Trophoblast cell (in vitro differentiated cells and primary cell): ENCODE data around the gene ITGB5.

Experiments
- DNase-seq, 2 donors: peaks; one replicate each; pipeline ENCODE4 v3.0.0-alpha.2; 2016
- H2AFZ ChIP-seq: 2 replicates; pipeline ENCODE4 v1.6.1; 2013; ENCODE audit warnings: low read length, moderate library complexity, mild to moderate bottlenecking; ENCODE audit not compliant: insufficient read depth, poor library complexity
- H2AK5ac ChIP-seq: 2 replicates; pipeline ENCODE4 v1.6.1; 2013; ENCODE audit warnings: mild to moderate bottlenecking, low read length
- H2BK120ac ChIP-seq: 2 replicates; pipeline ENCODE4 v1.6.1; 2013; ENCODE audit warnings: low read length, mild to moderate bottlenecking, moderate library complexity; ENCODE audit not compliant: insufficient read depth, poor library complexity
- H2BK12ac ChIP-seq: 2 replicates; pipeline ENCODE4 v1.6.1; 2013; ENCODE audit warnings: mild to moderate bottlenecking, low read length, moderate library complexity
- H2BK5ac ChIP-seq: 2 replicates; pipeline ENCODE4 v1.6.1; 2013; ENCODE audit warnings: low read length, low read depth, moderate library complexity, mild to moderate bottlenecking; ENCODE audit not compliant: poor library complexity
- H3K14ac ChIP-seq: 2 replicates; pipeline ENCODE4 v1.6.1; 2013; ENCODE audit warnings: mild to moderate bottlenecking, low read length
- H3K18ac ChIP-seq: 2 replicates; pipeline ENCODE4 v1.6.1; 2013; ENCODE audit warnings: mild to moderate bottlenecking, low read length
- H3K23ac ChIP-seq: 2 replicates; pipeline ENCODE4 v1.6.1; 2013; ENCODE audit warnings: low read length
- H3K27ac ChIP-seq: 2 replicates; pipeline ENCODE4 v1.5.1; 2013; ENCODE audit warnings: low read depth, mild to moderate bottlenecking, inconsistent platforms, low read length, moderate library complexity
- H3K27me3 ChIP-seq: 2 replicates; pipeline ENCODE4 v1.6.1; 2013; ENCODE audit warnings: inconsistent platforms, mild to moderate bottlenecking, low read length, moderate library complexity; ENCODE audit not compliant: insufficient read depth
- H3K36me3 ChIP-seq, 2 experiments: 1 replicate in 1 of 2; 2 replicates in 1 of 2; pipeline ENCODE4 v1.6.1; 2013; ENCODE audit warnings: low read length in 2 of 2, mild to moderate bottlenecking in 2 of 2, moderate library complexity in 1 of 2; ENCODE audit not compliant: insufficient read depth in 2 of 2, control insufficient read depth in 1 of 2
- H3K4ac ChIP-seq: 2 replicates; pipeline ENCODE4 v1.6.1; 2013; ENCODE audit warnings: low read depth, mild to moderate bottlenecking, low read length, moderate library complexity
- H3K4me1 ChIP-seq, 2 experiments: 1 replicate in 1 of 2; 2 replicates in 1 of 2; pipeline ENCODE4 v1.6.1; 2013; ENCODE audit warnings: low read length in 2 of 2, mild to moderate bottlenecking in 2 of 2, moderate library complexity in 1 of 2; ENCODE audit not compliant: insufficient read depth in 2 of 2, control insufficient read depth in 1 of 2
- H3K4me2 ChIP-seq: 2 replicates; pipeline ENCODE4 v1.6.1; 2013; ENCODE audit warnings: inconsistent platforms, mild to moderate bottlenecking, low read length, moderate library complexity
- H3K4me3 ChIP-seq: 2 replicates; pipeline ENCODE4 v1.5.1; 2013; ENCODE audit warnings: mild to moderate bottlenecking, low read depth, low read length, inconsistent platforms
- H3K79me1 ChIP-seq: one replicate; pipeline ENCODE4 v1.6.1; 2013; ENCODE audit warnings: low read length
- H3K79me2 ChIP-seq: 2 replicates; pipeline ENCODE4 v1.6.1; 2013; ENCODE audit warnings: low read length, mild to moderate bottlenecking; ENCODE audit not compliant: control insufficient read depth, insufficient read depth, poor library complexity
- H3K9ac ChIP-seq: 2 replicates; pipeline ENCODE4 v1.6.1; 2013; ENCODE audit warnings: mild to moderate bottlenecking, low read length
- H3K9me3 ChIP-seq: 2 replicates; pipeline ENCODE4 v1.6.1; 2013; ENCODE audit warnings: low read depth, mild to moderate bottlenecking, control low read depth, inconsistent platforms, low read length; ENCODE audit not compliant: insufficient read depth
- H4K12ac ChIP-seq: 2 replicates; pipeline ENCODE4 v1.6.1; 2013; ENCODE audit warnings: low read depth, mild to moderate bottlenecking, low read length, moderate library complexity
- H4K8ac ChIP-seq: 2 replicates; pipeline ENCODE4 v1.6.1; 2013; ENCODE audit warnings: low read depth, mild to moderate bottlenecking, low read length, moderate library complexity
- H4K91ac ChIP-seq: one replicate; pipeline ENCODE4 v1.6.1; 2013; ENCODE audit warnings: low read depth, mild to moderate bottlenecking, low read length, moderate library complexity
- WGBS: extraction: QIAGEN DNeasy Blood & Tissue Kit; methylation state at CpG from one replicate; pipeline ENCODE4 v1.1.7; 2013; ENCODE audit warnings: missing lambda C conversion rate; ENCODE audit not compliant: insufficient read length, insufficient coverage; ENCODE audit errors: extremely low coverage; 5-methylcytosine and 5-hydroxymethylcytosine counted together

ITGB5 gene

DNA sequence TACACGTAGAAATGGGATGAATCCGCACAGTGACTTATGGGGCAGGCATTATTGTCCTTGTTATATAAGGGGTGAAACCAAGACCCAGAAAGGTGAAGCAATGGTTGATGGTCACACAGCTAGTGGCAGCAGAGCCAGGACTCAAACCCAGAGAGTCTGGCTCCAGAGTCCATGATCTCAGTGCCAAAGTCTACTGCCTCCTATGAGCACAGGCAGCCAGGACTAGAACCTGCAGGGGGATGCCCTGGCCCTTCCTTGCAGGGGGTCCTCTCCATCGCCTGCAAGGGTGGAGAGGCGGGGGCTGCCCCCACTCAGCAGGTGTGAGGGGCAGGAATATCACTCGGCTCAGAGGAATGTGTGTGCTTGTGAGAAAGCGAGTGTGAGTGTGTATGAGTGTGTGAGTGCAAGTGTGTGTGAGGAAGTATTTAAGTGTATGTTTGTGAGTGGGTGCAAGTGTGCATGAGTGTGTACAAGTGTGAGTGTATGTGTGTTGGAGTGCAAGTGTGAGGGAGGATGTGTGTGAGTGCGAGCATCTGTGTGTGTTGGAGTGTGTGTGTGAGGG is 112.2 kb downstream of the ITGB5 start:
- peak overlapping the region; percentile 55 for H2BK120ac ChIP-seq
- H3K9ac ChIP-seq, result no peak overlapping the region
- peak overlapping the region; percentile 60 for H4K91ac ChIP-seq
- 100% methylated on average over 2 of the region's 7 CpGs for WGBS
- peak overlapping the region; percentile 98 for H3K27ac ChIP-seq
- peak overlapping the region; percentile 7 for H4K8ac ChIP-seq
- H2BK12ac ChIP-seq, result peak overlapping the region; percentile 55
- H3K36me3 ChIP-seq, result peaks cover 30 to 36% of the 10 kb centered on the region in 2 experiments
- H3K4me3 ChIP-seq, result peak overlapping the region; percentile 13
- peak overlapping the region; percentile 56 for H3K18ac ChIP-seq
- no peak overlapping the region for H3K4ac ChIP-seq
- peak overlapping the region; percentile 81 for H2BK5ac ChIP-seq
- peaks cover 24% of the 10 kb centered on the region for H3K79me2 ChIP-seq
- DNase-seq, result no peak
- H3K14ac ChIP-seq, result peak overlapping the region; percentile 43
- H3K23ac ChIP-seq, result peak overlapping the region; percentile 28
- H3K27me3 ChIP-seq, result no peaks in the 10 kb centered on the region
- peaks cover 62% of the 10 kb centered on the region for H3K79me1 ChIP-seq
- peaks cover 43 to 61% of the 10 kb centered on the region in 2 experiments for H3K4me1 ChIP-seq
- H2AK5ac ChIP-seq, result peak overlapping the region; percentile 47
- no peak overlapping the region for H2AFZ ChIP-seq
- H4K12ac ChIP-seq, result no peak overlapping the region
- peak overlapping the region; percentile 24 for H3K4me2 ChIP-seq
- H3K9me3 ChIP-seq, result no peaks in the 10 kb centered on the region

- peak overlapping the region; percentile 24 for H3K4me2 ChIP-seq
- H3K79me1 ChIP-seq, result peaks cover 61% of the 10 kb centered on the region
- peaks cover 29 to 36% of the 10 kb centered on the region in 2 experiments for H3K36me3 ChIP-seq
- H3K23ac ChIP-seq, result no peak overlapping the region
- peaks cover 44 to 62% of the 10 kb centered on the region in 2 experiments for H3K4me1 ChIP-seq
- H3K9ac ChIP-seq, result no peak overlapping the region
- no peak overlapping the region for H2AFZ ChIP-seq
- H3K4ac ChIP-seq, result no peak overlapping the region
- peak overlapping the region; percentile 97 for H2BK120ac ChIP-seq
- H4K8ac ChIP-seq, result peak overlapping the region; percentile 7
- peak overlapping the region; percentile 2 for H3K18ac ChIP-seq
- H2BK5ac ChIP-seq, result peak overlapping the region; percentile 81
- no peak overlapping the region for H2AK5ac ChIP-seq
- no CpG with 5 or more reads among the region's 6 CpGs for WGBS
- peak overlapping the region; percentile 55 for H2BK12ac ChIP-seq
- H3K9me3 ChIP-seq, result no peaks in the 10 kb centered on the region
- H4K91ac ChIP-seq, result peak overlapping the region; percentile 60
- DNase-seq, result peak; percentile 41 to 65
- H3K4me3 ChIP-seq, result no peak overlapping the region
- H3K27me3 ChIP-seq, result no peaks in the 10 kb centered on the region
- H3K27ac ChIP-seq, result peak overlapping the region; percentile 98
- H3K79me2 ChIP-seq, result peaks cover 21% of the 10 kb centered on the region
- H4K12ac ChIP-seq, result no peak overlapping the region
- H3K14ac ChIP-seq, result peak overlapping the region; percentile 18
Measured at GRCh38 chr3:124774327-124774718, 112.8 kb downstream of the ITGB5 start.

GRCh38 chr3:124773351-124774326 is 113.5 kb downstream of the ITGB5 start:
- Histone ChIP-seq H2BK5ac (peak overlapping the region; percentile 65), H3K36me3 (peaks cover 26 to 35% of the 10 kb centered on the region in 2 experiments), H3K79me1 (peaks cover 61% of the 10 kb centered on the region), H3K4me3 (no peak overlapping the region), H3K9ac (no peak overlapping the region), H3K79me2 (peaks cover 20% of the 10 kb centered on the region), H2BK12ac (peak overlapping the region; percentile 85), H3K23ac (no peak overlapping the region), H3K4ac (peak overlapping the region; percentile 77), H3K9me3 (no peaks in the 10 kb centered on the region), H4K8ac (peak overlapping the region; percentile 24), H3K27ac (peak overlapping the region; percentile 98), H3K14ac (peak overlapping the region; percentile 44), H2BK120ac (peak overlapping the region; percentile 97), H4K91ac (peak overlapping the region; percentile 97), H2AK5ac (peak overlapping the region; percentile 99), H3K18ac (peak overlapping the region; percentile 94), H3K27me3 (no peaks in the 10 kb centered on the region), H3K4me2 (no peak overlapping the region), H4K12ac (peak overlapping the region; percentile 29), H3K4me1 (peaks cover 51 to 63% of the 10 kb centered on the region in 2 experiments), H2AFZ (peak overlapping the region; percentile 54)
- WGBS, result no CpG with 5 or more reads among the region's 17 CpGs
- no peak for DNase-seq

GRCh38 chr3:124772081-124772831 is 114.9 kb downstream of the ITGB5 start:
- no CpG with 5 or more reads among the region's 17 CpGs for WGBS
- peak overlapping the region; percentile 83 for H2BK5ac ChIP-seq

More at GRCh38 chr3:124772081-124772831, 114.9 kb downstream of the ITGB5 start:
- peaks cover 55% of the 10 kb centered on the region for H3K79me1 ChIP-seq
- DNase-seq, result no peak
- H2BK120ac ChIP-seq, result peak overlapping the region; percentile 69
- H3K9me3 ChIP-seq, result no peaks in the 10 kb centered on the region
- peaks cover 26 to 38% of the 10 kb centered on the region in 2 experiments for H3K36me3 ChIP-seq
- no peak overlapping the region for H2AFZ ChIP-seq
- H4K91ac ChIP-seq, result peak overlapping the region; percentile 37
- peak overlapping the region; percentile 62 for H2BK12ac ChIP-seq
- peaks cover 49 to 62% of the 10 kb centered on the region in 2 experiments for H3K4me1 ChIP-seq
- H4K8ac ChIP-seq, result peak overlapping the region; percentile 57
- peaks cover 15% of the 10 kb centered on the region for H3K79me2 ChIP-seq
- no peaks in the 10 kb centered on the region for H3K27me3 ChIP-seq
- no peak overlapping the region for H3K4me3 ChIP-seq
- H3K18ac ChIP-seq, result peak overlapping the region; percentile 70
- H2AK5ac ChIP-seq, result peak overlapping the region; percentile 3
- H3K9ac ChIP-seq, result no peak overlapping the region
- peak overlapping the region; percentile 22 for H3K4me2 ChIP-seq
- H4K12ac ChIP-seq, result no peak overlapping the region
- H3K14ac ChIP-seq, result peak overlapping the region; percentile 55
- peak overlapping the region; percentile 98 for H3K27ac ChIP-seq
- H3K23ac ChIP-seq, result no peak overlapping the region
- H3K4ac ChIP-seq, result no peak overlapping the region
